Common myeloid progenitor, CD34-positive (primary cell): Measurements from ENCODE around the gene RNGTT.

Experiments
- CTCF ChIA-PET: fragments of 350-600 bp; sonication (Branson Sonifier 250); formaldehyde crosslinking; loops from one replicate; lab custom pipeline; 2021; ENCODE audit warnings: antibody characterized with exemption; lab: Charles Lee
- POLR2A ChIA-PET: fragments of 350-600 bp; sonication (Branson Sonifier 250); formaldehyde crosslinking; loops from one replicate; lab custom pipeline; 2021; ENCODE audit warnings: antibody characterized with exemption; lab: Charles Lee
- DNase-seq, 3 donors: peaks; one replicate each; pipeline versions ENCODE4 v3.0.0 to v3.0.0-alpha.2; 2013
- H3K27ac ChIP-seq, 2 experiments: 1 replicate in 1 of 2; 2 replicates in 1 of 2; pipeline ENCODE4 v1.7.0; 2013; ENCODE audit warnings: inconsistent platforms in 2 of 2, low read length in 2 of 2, mild to moderate bottlenecking in 2 of 2, low read depth in 1 of 2, moderate library complexity in 1 of 2; ENCODE audit not compliant: severe bottlenecking in 2 of 2, insufficient read depth in 1 of 2, poor library complexity in 1 of 2
- H3K27me3 ChIP-seq, 5 experiments: replicated peaks in 2 of 5; 1 replicate in 3 of 5; 2 replicates in 2 of 5; pipeline versions ENCODE4 v1.6.1 to v1.7.0; 2013; ENCODE audit warnings: low read length in 4 of 5, mild to moderate bottlenecking in 2 of 5, moderate library complexity in 2 of 5, inconsistent platforms in 1 of 5; ENCODE audit not compliant: insufficient read depth in 5 of 5, control insufficient read depth in 4 of 5
- H3K36me3 ChIP-seq, 4 experiments: 1 replicate in 2 of 4; 2 replicates in 2 of 4; pipeline versions ENCODE4 v1.6.1 to v1.7.0; 2013; ENCODE audit warnings: low read length in 3 of 4, control low read depth in 1 of 4, mild to moderate bottlenecking in 1 of 4; ENCODE audit not compliant: control insufficient read depth in 4 of 4, insufficient read depth in 4 of 4
- H3K4me1 ChIP-seq, 4 experiments: 1 replicate in 3 of 4; 2 replicates in 1 of 4; pipeline versions ENCODE4 v1.6.1 to v1.7.1; 2013; ENCODE audit warnings: low read length in 3 of 4, mild to moderate bottlenecking in 3 of 4, control low read depth in 1 of 4, inconsistent platforms in 1 of 4, moderate library complexity in 1 of 4; ENCODE audit not compliant: control insufficient read depth in 4 of 4, insufficient read depth in 4 of 4; ENCODE audit errors: control extremely low read depth in 1 of 4
- H3K4me3 ChIP-seq, 7 experiments: 1 replicate in 4 of 7; 2 replicates in 3 of 7; pipeline versions ENCODE4 v1.5.1 to v1.7.0; 2013; ENCODE audit warnings: mild to moderate bottlenecking in 7 of 7, low read length in 6 of 7, moderate library complexity in 6 of 7, inconsistent platforms in 2 of 7, low read depth in 2 of 7, control low read depth in 1 of 7; ENCODE audit not compliant: insufficient read depth in 4 of 7, control insufficient read depth in 1 of 7; ENCODE audit errors: extremely low read depth in 1 of 7
- H3K9me3 ChIP-seq, 5 experiments: 1 replicate in 4 of 5; 2 replicates in 1 of 5; pipeline versions ENCODE4 v1.6.1 to v1.7.1; 2013; ENCODE audit warnings: low read length in 4 of 5, mild to moderate bottlenecking in 2 of 5, inconsistent platforms in 1 of 5, low read depth in 1 of 5, moderate library complexity in 1 of 5; ENCODE audit not compliant: control insufficient read depth in 4 of 5, insufficient read depth in 2 of 5; ENCODE audit errors: control extremely low read depth in 1 of 5
- WGBS: methylation state at CpG from one replicate; pipeline ENCODE4 v1.1.5; 2013; ENCODE audit not compliant: insufficient coverage; 5-methylcytosine and 5-hydroxymethylcytosine counted together

RNGTT gene

DNA sequence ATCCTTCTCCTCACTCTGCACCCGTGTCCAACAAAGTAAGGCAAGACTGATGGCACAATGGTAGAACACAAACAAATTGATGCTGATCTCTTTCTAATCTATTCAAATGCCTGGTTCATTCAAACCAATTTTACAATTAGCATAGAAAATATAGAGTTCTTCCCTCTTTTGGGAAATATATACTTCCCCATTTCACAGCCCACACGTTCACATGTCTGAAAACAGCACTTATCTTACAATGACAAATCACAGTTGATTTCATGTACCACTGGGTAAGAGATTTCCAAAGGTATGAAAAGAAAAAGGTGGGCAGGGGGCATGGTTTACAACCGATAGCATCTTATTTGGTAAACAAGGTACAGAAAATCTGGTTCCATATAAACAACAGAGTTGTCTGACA, 137.6 kb downstream of the RNGTT start:
- peaks cover 0 to 6% (median 0%) of the 10 kb centered on the region in 4 experiments for H3K4me1 ChIP-seq
- H3K4me3 ChIP-seq, result no peak overlapping the region
- no peaks in the 10 kb centered on the region for H3K27me3 ChIP-seq
- POLR2A ChIA-PET, result no interaction called here
- H3K9me3 ChIP-seq, result peaks cover 0 to 8% (median 1%) of the 10 kb centered on the region in 5 experiments
- CTCF ChIA-PET, result no interaction called here
- no peak overlapping the region for H3K27ac ChIP-seq
- no peak for DNase-seq
- WGBS, result no CpG with 5 or more reads among the region's 3 CpGs
- peaks cover 0 to 8% (median 3%) of the 10 kb centered on the region in 4 experiments for H3K36me3 ChIP-seq

DNA sequence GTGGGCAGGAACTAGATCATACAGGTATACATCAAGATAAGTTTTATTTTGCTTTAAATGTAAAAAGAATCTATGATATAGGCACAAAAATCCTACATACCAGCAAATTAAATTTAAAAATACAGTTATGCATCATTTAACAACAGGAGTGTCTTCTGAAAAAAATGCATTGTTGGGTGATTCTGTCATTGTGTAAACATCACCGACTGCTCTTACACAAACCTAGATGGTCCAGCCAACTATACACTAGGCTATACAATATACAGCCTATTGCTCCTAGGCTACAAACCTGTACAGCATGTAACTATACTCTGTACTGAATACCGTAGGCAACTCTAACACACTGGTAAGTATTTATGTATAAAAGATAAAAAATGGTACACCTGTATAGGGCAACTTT, 139.4 kb downstream of the RNGTT start:
- Histone ChIP-seq H3K4me3 (no peak overlapping the region), H3K36me3 (peaks cover 0 to 8% (median 3%) of the 10 kb centered on the region in 4 experiments), H3K4me1 (peaks cover 0 to 6% (median 0%) of the 10 kb centered on the region in 4 experiments), H3K27ac (no peak overlapping the region), H3K9me3 (peaks cover 0 to 3% (median 0%) of the 10 kb centered on the region in 5 experiments), H3K27me3 (no peaks in the 10 kb centered on the region)
- CTCF ChIA-PET, result no interaction called here
- POLR2A ChIA-PET, result no interaction called here
- DNase-seq, result no peak
- WGBS, result no CpG with 5 or more reads among the region's 2 CpGs

DNA sequence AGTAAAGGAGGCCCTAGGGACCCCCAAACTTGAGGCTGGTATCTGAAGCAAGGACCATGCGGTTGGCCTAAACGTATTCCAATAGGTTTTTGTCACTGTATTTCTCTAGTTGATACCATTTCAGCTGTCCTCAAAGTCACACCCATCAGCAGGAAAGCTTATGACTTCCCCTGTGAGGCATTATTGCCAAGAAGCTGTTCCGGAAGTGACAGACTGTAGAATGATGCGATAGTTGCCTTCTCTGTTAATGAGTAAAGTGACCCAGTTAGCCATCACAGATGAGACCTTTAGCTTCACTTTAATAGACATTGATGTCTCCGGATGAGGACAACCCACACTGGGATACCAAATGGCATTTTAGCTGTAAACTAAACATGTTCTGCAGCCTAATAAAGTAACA, 147.9 kb downstream of the RNGTT start:
- 100% methylated on average over 3 of the region's 5 CpGs for WGBS
- POLR2A ChIA-PET, result no interaction called here

DNA sequence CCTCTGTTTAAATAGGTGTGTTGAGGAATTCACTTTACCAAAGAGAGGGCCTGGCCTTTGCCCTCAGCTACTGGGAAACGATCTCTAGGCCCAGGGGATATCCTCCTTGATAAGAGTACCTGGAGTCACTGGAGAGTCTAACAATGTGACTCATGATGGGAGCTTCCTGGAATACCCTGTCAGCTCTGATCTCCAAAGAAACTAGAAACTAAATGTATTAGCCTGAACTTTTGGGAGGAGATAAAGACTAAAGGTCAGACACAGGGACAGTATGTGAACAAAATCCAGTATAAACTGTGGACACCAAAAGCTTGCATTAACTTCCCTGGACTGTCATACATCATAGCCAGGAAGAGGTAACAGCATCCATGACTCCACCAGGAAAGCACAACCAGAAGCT, 148.5 kb downstream of the RNGTT start:
- no peak overlapping the region for H3K27ac ChIP-seq
- 100% methylated on average over 1 of the region's 1 CpG for WGBS
- no peaks in the 10 kb centered on the region for H3K27me3 ChIP-seq
- no peaks in the 10 kb centered on the region for H3K4me1 ChIP-seq
- ChIA-PET CTCF (no interaction called here), POLR2A (no interaction called here)
- DNase-seq, result no peak
- no peak overlapping the region for H3K4me3 ChIP-seq
- H3K9me3 ChIP-seq, result no peaks in the 10 kb centered on the region
- peaks cover 1 to 9% (median 2%) of the 10 kb centered on the region in 4 experiments for H3K36me3 ChIP-seq

More for the DNA sequence above, 147.9 kb downstream of the RNGTT start:
- no peak overlapping the region for H3K27ac ChIP-seq
- no peak for DNase-seq
- CTCF ChIA-PET, result no interaction called here
- H3K9me3 ChIP-seq, result no peaks in the 10 kb centered on the region
- H3K4me1 ChIP-seq, result no peaks in the 10 kb centered on the region
- H3K27me3 ChIP-seq, result no peaks in the 10 kb centered on the region
- H3K4me3 ChIP-seq, result no peak overlapping the region
- H3K36me3 ChIP-seq, result peaks cover 1 to 9% (median 2%) of the 10 kb centered on the region in 4 experiments

DNA sequence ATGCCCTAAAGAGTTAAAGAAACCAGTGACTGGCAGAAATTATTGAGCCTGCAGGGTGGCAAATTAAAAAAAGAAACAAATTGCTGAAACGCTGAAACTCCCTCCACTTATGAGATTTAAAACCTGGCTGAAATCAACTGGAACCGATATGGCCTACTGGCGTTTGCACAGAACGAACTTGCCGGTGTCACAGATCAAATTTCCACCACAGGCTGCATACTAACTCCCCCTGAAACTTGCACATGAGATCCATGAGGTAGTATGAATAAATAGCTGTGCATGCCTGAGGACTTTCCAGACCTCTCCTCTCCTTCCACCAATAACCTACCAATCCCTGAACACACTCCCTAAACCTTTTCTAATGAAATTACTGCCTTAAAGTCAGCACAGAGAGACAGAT, 150.4 kb downstream of the RNGTT start:
- no peaks in the 10 kb centered on the region for H3K9me3 ChIP-seq
- no peaks in the 10 kb centered on the region for H3K27me3 ChIP-seq
- H3K4me3 ChIP-seq, result no peak overlapping the region
- ChIA-PET POLR2A (no interaction called here), CTCF (interaction anchor here (0.6 kb wide), 1 partner anchor 12 kb away, joined by 3 read pairs; no protein-coding TSS in a partner anchor)
- H3K36me3 ChIP-seq, result peaks cover 1 to 7% (median 2%) of the 10 kb centered on the region in 4 experiments
- no peaks in the 10 kb centered on the region for H3K4me1 ChIP-seq
- no peak for DNase-seq
- no peak overlapping the region for H3K27ac ChIP-seq
- WGBS, result 94% methylated on average over 3 of the region's 5 CpGs

DNA sequence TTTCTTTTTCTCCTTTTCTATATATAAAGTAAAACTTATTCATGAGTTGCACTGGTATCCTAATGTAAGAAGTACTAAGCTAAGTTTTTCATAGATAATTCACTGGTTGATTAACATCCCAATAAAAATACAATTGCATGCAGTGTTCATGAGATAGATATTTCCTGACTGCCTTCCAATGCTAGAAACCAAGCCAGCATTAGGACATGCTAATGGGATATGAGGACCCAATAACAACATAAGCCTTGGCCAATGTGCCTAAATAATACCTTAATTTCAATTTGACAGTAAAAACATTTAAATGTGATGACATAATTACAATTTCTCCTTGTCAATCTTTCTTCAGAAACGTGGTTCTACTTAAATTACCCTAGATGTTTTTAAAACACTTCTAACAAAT, 152.7 kb downstream of the RNGTT start:
- Histone ChIP-seq H3K4me1 (no peaks in the 10 kb centered on the region), H3K36me3 (peaks cover 2 to 9% (median 5%) of the 10 kb centered on the region in 4 experiments), H3K27ac (no peak overlapping the region), H3K9me3 (peaks cover 2 to 11% (median 3%) of the 10 kb centered on the region in 5 experiments), H3K27me3 (no peaks in the 10 kb centered on the region), H3K4me3 (no peak overlapping the region)
- no peak for DNase-seq
- ChIA-PET CTCF (no interaction called here), POLR2A (no interaction called here)
- no CpG with 5 or more reads among the region's 1 CpG for WGBS

DNA sequence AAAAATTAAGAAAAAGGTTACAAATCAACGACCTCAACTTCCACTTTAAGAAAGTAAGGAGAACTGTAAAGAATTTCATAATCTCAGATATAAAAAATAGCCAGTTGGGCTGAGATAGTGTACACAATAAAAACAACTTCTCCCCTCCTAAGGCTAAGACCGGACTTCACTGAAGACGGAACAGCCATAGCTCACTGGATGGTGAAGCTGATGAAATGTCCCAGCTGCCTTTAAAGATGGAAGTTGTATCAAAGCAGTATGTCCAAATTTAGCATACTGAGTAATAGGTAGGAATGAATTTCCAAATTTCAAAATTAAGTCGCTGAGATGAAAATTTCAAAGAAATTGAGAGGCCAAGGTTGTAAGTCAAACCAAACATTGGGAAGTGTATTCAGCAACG, 153.3 kb downstream of the RNGTT start:
- POLR2A ChIA-PET, result no interaction called here
- DNase-seq, result no peak
- 100% methylated on average over 2 of the region's 5 CpGs for WGBS

More for the DNA sequence above, 153.3 kb downstream of the RNGTT start:
- Histone ChIP-seq H3K27me3 (no peaks in the 10 kb centered on the region), H3K4me3 (no peak overlapping the region), H3K4me1 (no peaks in the 10 kb centered on the region), H3K9me3 (peaks cover 2 to 11% (median 3%) of the 10 kb centered on the region in 5 experiments), H3K36me3 (peaks cover 1 to 13% (median 2%) of the 10 kb centered on the region in 4 experiments), H3K27ac (no peak overlapping the region)
- CTCF ChIA-PET, result no interaction called here
